HCT116 (cell line): ENCODE measurements around the gene CDH4. TPM values are rescaled to one million over a fixed set of nuclear protein-coding genes. Genes with fewer than 3 reads are reported as not detected.
A peak's percentile ranks its signal among the peaks of the same experiment; 100 is the strongest.

ENCODE experiments used
- ATAC-seq: fragments of 200-7000 bp; cut with Tn5 transposase; 2 replicates; pipeline ENCODE4 v1.9.1; 2020; ENCODE audit warnings: mild to moderate bottlenecking, moderate library complexity
- BruUV-seq: library from RNA; stranded (reverse); fragments of 400-500 nt; replicated peaks from 2 replicates; lab custom pipeline; 2021; lab: Mats Ljungman, UMichigan
- CTCF ChIA-PET: fragments of 300-600 bp; sonication (Branson Sonifier 250); formaldehyde crosslinking; loops from one replicate; lab custom pipeline; 2021; ENCODE audit warnings: antibody characterized with exemption; lab: Charles Lee
- POLR2A ChIA-PET: fragments of 300-600, 350-600 bp; sonication (Branson Sonifier 250); formaldehyde crosslinking; loops from one replicate; lab custom pipeline; 2021; ENCODE audit warnings: antibody characterized with exemption; lab: Charles Lee
- RAD21 ChIA-PET, 2 experiments: fragments of 300-600 bp; sonication (Branson Sonifier 250); formaldehyde crosslinking; loops; one replicate each; lab custom pipeline; 2023; ENCODE audit warnings: low total read pairs in 2 of 2; ENCODE audit not compliant: uncharacterized antibody in 2 of 2, unreplicated experiment in 2 of 2, low non-redundant PET in 1 of 2; lab: Charles Lee
- DNase-seq: peaks from one replicate; pipeline ENCODE4 v3.0.0-alpha.2; 2010; ENCODE audit warnings: low read depth, low spot score
- H2AFZ ChIP-seq: fragments of 200-600 bp; shearing (Covaris generic), sonication (generic); 2 replicates; pipeline ENCODE4 v1.6.1; 2017; ENCODE audit warnings: low read depth, mixed run types, mixed read lengths, antibody characterized with exemption, low read length; ENCODE audit not compliant: poor library complexity, severe bottlenecking
- H3K27ac ChIP-seq: 2 replicates; pipeline ENCODE4 v1.5.1; 2012; ENCODE audit warnings: low read depth, low read length
- H3K27me3 ChIP-seq: fragments of 200-600 bp; sonication (generic); 2 replicates; pipeline ENCODE4 v1.6.1; 2016; ENCODE audit warnings: mixed run types, low read length, mixed read lengths; ENCODE audit not compliant: insufficient read depth
- H3K36me3 ChIP-seq, 2 experiments: fragments of 200-500 bp in 1 of 2; fragments of 200-600 bp in 1 of 2; sonication (Bioruptor generic) in 1 of 2; sonication (generic) in 1 of 2; 2 replicates each; pipeline versions ENCODE4 v1.5.1 to v1.6.1; 2014 to 2016; ENCODE audit warnings: low read length in 2 of 2, inconsistent platforms in 1 of 2, mixed read lengths in 1 of 2, mixed run types in 1 of 2; ENCODE audit not compliant: insufficient read depth in 2 of 2, control insufficient read depth in 1 of 2
- H3K4me1 ChIP-seq, 2 experiments: fragments of 200-600 bp in 1 of 2; sonication (generic) in 1 of 2; 2 replicates each; pipeline versions ENCODE4 v1.5.1 to v1.6.1; 2012 to 2017; ENCODE audit warnings: low read length in 2 of 2, inconsistent platforms in 1 of 2, mild to moderate bottlenecking in 1 of 2, mixed read lengths in 1 of 2, mixed run types in 1 of 2, moderate library complexity in 1 of 2; ENCODE audit not compliant: insufficient read depth in 2 of 2, control insufficient read depth in 1 of 2
- H3K4me2 ChIP-seq: fragments of 200-600 bp; sonication (generic); 2 replicates; pipeline ENCODE4 v1.6.1; 2017; ENCODE audit warnings: mixed run types, low read length, mixed read lengths
- H3K4me3 ChIP-seq, 2 experiments: fragments of 200-600 bp in 1 of 2; sonication (generic) in 1 of 2; replicated peaks in 1 of 2; 2 replicates each; pipeline ENCODE4 v1.5.1; 2011 to 2016; ENCODE audit warnings: low read length in 2 of 2, control low read depth in 1 of 2, low read depth in 1 of 2, mild to moderate bottlenecking in 1 of 2, mixed read lengths in 1 of 2, mixed run types in 1 of 2
- H3K79me2 ChIP-seq: fragments of 200-600 bp; sonication (generic); 2 replicates; pipeline ENCODE4 v1.6.1; 2017; ENCODE audit warnings: mild to moderate bottlenecking, mixed run types, low read length, moderate library complexity, mixed read lengths; ENCODE audit not compliant: insufficient read depth
- H3K9ac ChIP-seq: fragments of 200-600 bp; sonication (generic); 2 replicates; pipeline ENCODE4 v1.6.1; 2016; ENCODE audit warnings: low read length, mixed read lengths
- H3K9me2 ChIP-seq: fragments of 200-600 bp; sonication (generic), shearing (Covaris generic); 2 replicates; pipeline ENCODE4 v1.6.1; 2017; ENCODE audit warnings: mixed run types, mild to moderate bottlenecking, moderate library complexity; ENCODE audit not compliant: insufficient read depth
- H3K9me3 ChIP-seq, 2 experiments: fragments of 200-500 bp in 1 of 2; fragments of 200-600 bp in 1 of 2; sonication (Bioruptor generic) in 1 of 2; sonication (generic) in 1 of 2; 2 replicates each; pipeline ENCODE4 v1.6.1; 2014 to 2017; ENCODE audit warnings: low read length in 2 of 2, mixed read lengths in 2 of 2, inconsistent platforms in 1 of 2, low read depth in 1 of 2, mild to moderate bottlenecking in 1 of 2, mixed run types in 1 of 2, moderate library complexity in 1 of 2; ENCODE audit not compliant: control insufficient read depth in 1 of 2, insufficient read depth in 1 of 2
- H4K20me1 ChIP-seq: fragments of 200-600 bp; sonication (generic), shearing (Covaris generic); 2 replicates; pipeline ENCODE4 v1.6.1; 2017; ENCODE audit warnings: mixed run types, mild to moderate bottlenecking, moderate library complexity; ENCODE audit not compliant: insufficient read depth
- CTCF ChIP-seq, 3 experiments: fragments of 200-600 bp in 1 of 3; sonication (generic) in 1 of 3; IDR thresholded peaks in 2 of 3; conservative IDR thresholded peaks in 1 of 3; 2 replicates each; pipeline ENCODE4 v1.5.1; 2012 to 2017; ENCODE audit warnings: low read depth in 2 of 3, low read length in 2 of 3, antibody characterized with exemption in 1 of 3, borderline replicate concordance in 1 of 3, control low read depth in 1 of 3, mild to moderate bottlenecking in 1 of 3, mixed read lengths in 1 of 3, mixed run types in 1 of 3, moderate library complexity in 1 of 3; ENCODE audit not compliant: insufficient read depth in 1 of 3
- ELF1 ChIP-seq: IDR thresholded peaks from 2 replicates; pipeline ENCODE4 v1.6.1; 2012; ENCODE audit warnings: low read depth, borderline replicate concordance
- RAD21 ChIP-seq: IDR thresholded peaks from 2 replicates; pipeline ENCODE4 v1.6.1; 2012; ENCODE audit warnings: low read depth, mild to moderate bottlenecking
- ZBTB33 ChIP-seq: IDR thresholded peaks from 2 replicates; pipeline ENCODE4 v1.6.1; 2011; ENCODE audit warnings: mild to moderate bottlenecking, low read length, moderate library complexity; ENCODE audit not compliant: insufficient replicate concordance; ENCODE audit errors: extremely low read depth
- ZFX ChIP-seq: fragments of 450-650 bp; IDR thresholded peaks from 2 replicates; pipeline ENCODE4 v1.6.1; 2017
- intact Hi-C: fragments of 100-400 bp; cut with micrococcal nuclease; formaldehyde crosslinking; loops from 2 replicates; pipeline ENCODE4 v1.10.0; 2022
- total RNA-seq: library from RNA; stranded (reverse); gene quantifications from one replicate; pipeline ENCODE4 v1.2.1, GENCODE V29; 2021; ENCODE audit not compliant: unreplicated experiment
- TF ChIP-seq, protein P1 (sequence below): IDR thresholded peaks from 2 replicates; pipeline ENCODE4 v1.6.1; 2012

CDH4 gene
- total RNA-seq, 1 experiment from 2014 or later: not detected

DNA sequence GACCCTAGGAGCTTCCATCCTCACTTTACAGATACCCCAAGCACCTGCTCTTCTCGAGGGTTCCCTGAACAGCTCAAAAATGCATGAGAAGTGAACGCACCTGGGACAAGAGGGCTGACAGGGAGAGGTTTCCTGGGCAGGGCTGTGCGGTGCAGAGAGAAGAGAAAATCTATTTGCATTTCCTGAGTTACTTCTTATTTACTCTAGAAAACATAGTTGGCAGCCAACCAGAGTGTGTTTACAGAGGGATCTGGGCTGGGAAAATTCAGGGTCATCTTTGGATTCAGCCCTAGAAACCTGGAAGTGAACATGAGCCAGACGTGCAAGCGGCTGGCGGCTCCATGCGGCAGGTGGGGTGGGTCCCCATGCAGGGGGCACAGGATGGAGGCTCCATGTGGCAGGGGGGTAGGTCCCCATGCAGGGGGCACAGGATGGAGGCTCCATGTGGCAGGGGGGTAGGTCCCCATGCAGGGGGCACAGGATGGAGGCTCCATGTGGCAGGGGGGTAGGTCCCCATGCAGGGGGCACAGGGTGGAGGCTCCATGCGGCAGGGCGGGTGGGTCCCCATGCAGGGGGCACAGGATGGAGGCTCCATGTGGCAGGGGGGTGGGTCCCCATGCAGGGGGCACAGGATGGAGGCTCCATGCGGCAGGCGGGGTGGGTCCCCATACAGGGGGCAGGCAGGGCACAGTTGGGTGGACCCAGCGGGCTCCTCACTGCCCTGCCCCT lies 471.6 kb downstream of the CDH4 start:
- H3K4me3 ChIP-seq: no peak overlapping the region
- RAD21 ChIA-PET: no interaction called here
- no TSS peak for BruUV-seq
- ATAC-seq (no peak), DNase-seq (no peak)
- POLR2A ChIA-PET: no interaction called here
- no peak overlapping the region for H3K27ac ChIP-seq
- no peaks in the 10 kb centered on the region for H3K9me3 ChIP-seq
- no peaks in the 10 kb centered on the region for H3K79me2 ChIP-seq
- no peak overlapping the region for H3K4me2 ChIP-seq
- no peaks in the 10 kb centered on the region for H3K4me1 ChIP-seq
- intact Hi-C loops: loop anchor here (1.0 kb wide), 1 partner anchor 151 kb away; no protein-coding TSS in a partner anchor
- no peaks in the 10 kb centered on the region for H3K36me3 ChIP-seq
- H3K9me2 ChIP-seq: no peaks in the 10 kb centered on the region
- CTCF ChIA-PET: interaction anchor here (1.6 kb wide), 1 partner anchor 152 kb away, joined by 3 read pairs; no protein-coding TSS in a partner anchor
- no peak overlapping the region for H3K9ac ChIP-seq
- H2AFZ ChIP-seq: no peak overlapping the region
- TF ChIP-seq, protein P1, sequence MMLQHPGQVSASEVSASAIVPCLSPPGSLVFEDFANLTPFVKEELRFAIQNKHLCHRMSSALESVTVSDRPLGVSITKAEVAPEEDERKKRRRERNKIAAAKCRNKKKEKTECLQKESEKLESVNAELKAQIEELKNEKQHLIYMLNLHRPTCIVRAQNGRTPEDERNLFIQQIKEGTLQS: no peak
- TF ChIP-seq ZFX (no peak), ZBTB33 (no peak)
- no peaks in the 10 kb centered on the region for H4K20me1 ChIP-seq
- peaks cover 34% of the 10 kb centered on the region for H3K27me3 ChIP-seq

DNA sequence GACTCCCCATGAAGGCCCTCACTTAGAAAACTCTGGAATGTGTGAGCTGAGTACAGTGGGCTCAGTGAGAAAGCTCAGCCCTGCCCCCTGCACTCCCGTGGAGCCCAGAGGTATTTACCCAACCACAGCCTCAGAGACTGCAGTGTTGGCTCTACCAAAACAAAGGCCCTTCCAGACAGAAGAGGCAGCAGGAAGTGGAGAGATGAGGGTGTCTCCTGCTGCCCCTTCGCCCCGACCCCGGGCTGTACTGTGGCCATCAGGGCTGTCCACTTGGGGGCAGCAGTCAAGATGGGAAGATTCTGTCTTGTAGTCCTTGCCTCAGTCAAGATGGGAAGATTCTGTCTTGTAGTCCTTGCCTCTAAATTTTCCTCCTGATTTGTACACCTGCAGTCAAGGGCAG lies 472.3 kb downstream of the CDH4 start:
- Histone ChIP-seq H3K79me2 (no peaks in the 10 kb centered on the region), H3K4me3 (no peak overlapping the region), H3K27me3 (peaks cover 29% of the 10 kb centered on the region), H3K9ac (no peak overlapping the region), H3K36me3 (no peaks in the 10 kb centered on the region), H4K20me1 (no peaks in the 10 kb centered on the region), H3K9me3 (no peaks in the 10 kb centered on the region), H3K4me2 (no peak overlapping the region), H2AFZ (no peak overlapping the region), H3K27ac (no peak overlapping the region), H3K4me1 (no peaks in the 10 kb centered on the region), H3K9me2 (no peaks in the 10 kb centered on the region)
- no TSS peak for BruUV-seq
- TF ChIP-seq CTCF (IDR thresholded peaks at IDR 0.05 in 2 of 3, conservative IDR thresholded peaks at IDR 0.05 in 1 of 3; ENCODE audit: borderline replicate concordance in 1 of 3, insufficient read depth in 1 of 3, low read depth in 2 of 3, low read length in 2 of 3) (peak; percentile 10 to 55 (median 53); a peak in 5 of 6 replicates), RAD21 (peak; percentile 23; the same call in 1 of the 2 replicates), ELF1 (no peak)
- CTCF ChIA-PET: interaction anchor here (1.6 kb wide), 1 partner anchor 152 kb away, joined by 3 read pairs; no protein-coding TSS in a partner anchor
- intact Hi-C loops: loop anchor here (1.0 kb wide), 1 partner anchor 150 kb away; no protein-coding TSS in a partner anchor
- POLR2A ChIA-PET: no interaction called here
- DNase-seq (no peak), ATAC-seq (peak; percentile 76)
- RAD21 ChIA-PET: no interaction called here
